Thoracic aorta (tissue), 2 donors: ENCODE data around the gene ADAMTSL4. TPM values are rescaled to one million over a fixed set of nuclear protein-coding genes. Genes with fewer than 3 reads are reported as not detected.
"Not testable (repeated sequence)": the region's sequence is repeated elsewhere in the genome, so short reads cannot be mapped to it uniquely, and the experiment has no call there.

Experiments used
- ATAC-seq: fragments of 150-250 bp; one replicate; pipeline ENCODE4 v1.8.0; 2017; ENCODE audit warnings: low read depth; ENCODE audit not compliant: insufficient number of reproducible peaks, low FRiP score
- DNase-seq: peaks from one replicate; pipeline ENCODE4 v3.0.0-alpha.2; 2020; ENCODE audit warnings: low spot score
- H3K27ac ChIP-seq, 2 donors: fragments of 200-600 bp; sonication (generic); 1 replicate in 1 of 2; 2 replicates in 1 of 2; pipeline ENCODE4 v1.5.1; 2016; ENCODE audit warnings: mild to moderate bottlenecking in 2 of 2, moderate library complexity in 2 of 2
- H3K27me3 ChIP-seq: fragments of 200-600 bp; sonication (generic); replicated peaks from 2 replicates; pipeline ENCODE4 v1.6.0; 2016; ENCODE audit warnings: mild to moderate bottlenecking; ENCODE audit not compliant: insufficient read depth
- H3K36me3 ChIP-seq: fragments of 200-600 bp; sonication (generic); one replicate; pipeline ENCODE4 v1.5.1; 2016
- H3K4me1 ChIP-seq, 2 donors: fragments of 200-600 bp; sonication (generic); 1 replicate in 1 of 2; 2 replicates in 1 of 2; pipeline versions ENCODE4 v1.5.1 to v1.6.0; 2016; ENCODE audit warnings: low read depth in 2 of 2, mild to moderate bottlenecking in 1 of 2; ENCODE audit not compliant: control insufficient read depth in 1 of 2
- H3K4me3 ChIP-seq: fragments of 200-600 bp; sonication (generic); 2 replicates; pipeline ENCODE4 v1.5.1; 2016; ENCODE audit warnings: mild to moderate bottlenecking
- H3K9me3 ChIP-seq: fragments of 200-600 bp; sonication (generic); 2 replicates; pipeline ENCODE4 v1.5.1; 2016
- CTCF ChIP-seq: fragments of 200-600 bp; sonication (generic); IDR thresholded peaks from one replicate; pipeline ENCODE4 v1.5.1; 2019; ENCODE audit warnings: antibody characterized with exemption
- total RNA-seq, 2 donors: library from RNA; depleted of rRNA; stranded (reverse); fragments of >200 nt; gene quantifications; one replicate each; pipeline versions ENCODE4 v1.1.0 to v1.2.3, GENCODE V29; 2016

ADAMTSL4 gene
- total RNA-seq, 2 donors from 2014 or later, result 28.4 to 45.1 TPM

- peaks cover 4% of the 10 kb centered on the region for H3K36me3 ChIP-seq
These were observed 33.2 kb downstream of the ADAMTSL4 start for GRCh38 chr1:150582371-150582770.

GRCh38 chr1:150596095-150596892 is 47.1 kb downstream of the ADAMTSL4 start:
- Histone ChIP-seq H3K4me1 (no peaks in the 10 kb centered on the region), H3K4me3 (no peak overlapping the region), H3K27ac (no peak overlapping the region), H3K9me3 (no peaks in the 10 kb centered on the region), H3K36me3 (peaks cover 12% of the 10 kb centered on the region), H3K27me3 (no peaks in the 10 kb centered on the region)
- DNase-seq (no peak), ATAC-seq (no peak)
- TF ChIP-seq CTCF, result no peak

More at GRCh38 chr1:150582371-150582770, 33.2 kb downstream of the ADAMTSL4 start:
- Histone ChIP-seq H3K4me3 (no peak overlapping the region), H3K27me3 (no peaks in the 10 kb centered on the region), H3K4me1 (peaks cover 5 to 6% of the 10 kb centered on the region in 2 donors), H3K9me3 (no peaks in the 10 kb centered on the region), H3K27ac (no peak overlapping the region)
- DNase-seq, result no peak
- no peak for TF ChIP-seq CTCF
- ATAC-seq, result no peak

- no peaks in the 10 kb centered on the region for H3K4me1 ChIP-seq
- peaks cover 12% of the 10 kb centered on the region for H3K36me3 ChIP-seq
- H3K27ac ChIP-seq, result no peak overlapping the region
- ATAC-seq, result no peak
- no peaks in the 10 kb centered on the region for H3K27me3 ChIP-seq
- no peak overlapping the region for H3K4me3 ChIP-seq
- no peak for TF ChIP-seq CTCF
- no peak for DNase-seq
- no peaks in the 10 kb centered on the region for H3K9me3 ChIP-seq
These were observed 47.8 kb downstream of the ADAMTSL4 start for GRCh38 chr1:150596976-150597375.

GRCh38 chr1:150598346-150598745 is 49.1 kb downstream of the ADAMTSL4 start:
- H3K27ac ChIP-seq, H3K27me3 ChIP-seq, H3K4me3 ChIP-seq, DNase-seq, H3K9me3 ChIP-seq, H3K4me1 ChIP-seq, ATAC-seq: not testable (repeated sequence)
- H3K36me3 ChIP-seq, result peaks cover 12% of the 10 kb centered on the region

GRCh38 chr1:150601540-150601939 is 52.3 kb downstream of the ADAMTSL4 start:
- no peaks in the 10 kb centered on the region for H3K9me3 ChIP-seq
- no peak for ATAC-seq
- H3K27ac ChIP-seq, result no peak overlapping the region
- peaks cover 10 to 17% of the 10 kb centered on the region in 2 donors for H3K4me1 ChIP-seq
- H3K4me3 ChIP-seq, result no peak overlapping the region
- no peak for TF ChIP-seq CTCF
- no peaks in the 10 kb centered on the region for H3K27me3 ChIP-seq
- peaks cover 12% of the 10 kb centered on the region for H3K36me3 ChIP-seq
- no peak for DNase-seq

- Histone ChIP-seq H3K4me1 (peaks cover 10 to 17% of the 10 kb centered on the region in 2 donors), H3K36me3 (peaks cover 12% of the 10 kb centered on the region)
- not testable (repeated sequence) for H3K27me3 ChIP-seq, ATAC-seq, H3K4me3 ChIP-seq, H3K9me3 ChIP-seq, H3K27ac ChIP-seq, DNase-seq
These were observed 53.2 kb downstream of the ADAMTSL4 start for GRCh38 chr1:150602372-150602771.
